Measurements from ENCODE around the gene ETV5. TPM values are rescaled to one million over a fixed set of nuclear protein-coding genes. Genes with fewer than 3 reads are reported as not detected.

ETV5 gene
- total RNA-seq = 22.4 and 25.9 TPM in 2 replicates

GRCh38 chr3:186108941-186109865, at the start of gene ETV5:
TSS of gene ETV5 (minus strand) at chr3:186109089. CDS start at chr3:186105868, 3,221 bp downstream.

Other genes with a start within 250 kb of the ETV5 start
- gene TRA2B, start 171.1 kb downstream of the ETV5 start, total RNA-seq = 120 and 145 TPM in 2 replicates

Measured in mammary microvascular endothelial cell (primary cell).